IMR-90 (cell line): Measurements from ENCODE around the gene AFDN. TPM values are rescaled to one million over a fixed set of nuclear protein-coding genes. Genes with fewer than 3 reads are reported as not detected.

ENCODE experiments used
- ATAC-seq: fragments of 200-7000 bp; cut with Tn5 transposase; 2 replicates; pipeline ENCODE4 v1.9.1; 2020; ENCODE audit warnings: low read depth, mild to moderate bottlenecking, moderate library complexity
- BruUV-seq: library from RNA; stranded (reverse); fragments of 400-500 nt; replicated peaks from 2 replicates; lab custom pipeline; 2021; lab: Mats Ljungman, UMichigan
- CTCF ChIA-PET: fragments of 300-600 bp; formaldehyde crosslinking; extraction: SDS; loops from one replicate; lab custom pipeline; 2021; ENCODE audit warnings: antibody characterized with exemption; lab: Yijun Ruan, JAX
- POLR2A ChIA-PET: fragments of 300-600 bp; sonication (Branson Sonifier 250); formaldehyde crosslinking; loops from one replicate; lab custom pipeline; 2022; ENCODE audit warnings: antibody characterized with exemption; ENCODE audit not compliant: unreplicated experiment; lab: Charles Lee
- DNase-seq: peaks from one replicate; pipeline ENCODE4 v3.0.0; 2013
- H2AFZ ChIP-seq: replicated peaks from 2 replicates; pipeline ENCODE3; 2013; ENCODE audit warnings: low read length, mild to moderate bottlenecking; ENCODE audit not compliant: poor library complexity
- H2AK5ac ChIP-seq: 2 replicates; pipeline ENCODE4 v1.6.1; 2013; ENCODE audit warnings: low read depth, low read length, inconsistent platforms
- H2AK9ac ChIP-seq: replicated peaks from 2 replicates; pipeline ENCODE3; 2013; ENCODE audit warnings: mild to moderate bottlenecking, low read depth, low read length, moderate library complexity; ENCODE audit not compliant: poor library complexity
- H2BK120ac ChIP-seq: 2 replicates; pipeline ENCODE4 v1.6.1; 2013; ENCODE audit warnings: low read depth, low read length, inconsistent platforms
- H2BK15ac ChIP-seq: 3 replicates; pipeline ENCODE4 v1.6.1; 2013; ENCODE audit warnings: low read depth, low read length, inconsistent platforms
- H2BK20ac ChIP-seq: 2 replicates; pipeline ENCODE4 v1.6.1; 2013; ENCODE audit warnings: low read depth, mild to moderate bottlenecking, inconsistent platforms, low read length, moderate library complexity
- H2BK5ac ChIP-seq: 2 replicates; pipeline ENCODE4 v1.6.1; 2013; ENCODE audit warnings: mild to moderate bottlenecking, low read depth, low read length, inconsistent platforms; ENCODE audit not compliant: poor library complexity, severe bottlenecking
- H3K14ac ChIP-seq: replicated peaks from 2 replicates; pipeline ENCODE4 v1.6.1; 2013; ENCODE audit warnings: low read depth, low read length, inconsistent platforms
- H3K18ac ChIP-seq: 2 replicates; pipeline ENCODE4 v1.6.1; 2013; ENCODE audit warnings: low read depth, low read length, control low read depth
- H3K23ac ChIP-seq: 2 replicates; pipeline ENCODE4 v1.6.1; 2013; ENCODE audit warnings: low read depth, low read length, inconsistent platforms
- H3K27ac ChIP-seq: 2 replicates; pipeline ENCODE4 v1.5.1; 2013; ENCODE audit warnings: mild to moderate bottlenecking, control low read depth, low read length; ENCODE audit not compliant: insufficient read depth
- H3K27me3 ChIP-seq: 2 replicates; pipeline ENCODE4 v1.6.1; 2013; ENCODE audit warnings: low read length; ENCODE audit not compliant: control insufficient read depth, insufficient read depth
- H3K36me3 ChIP-seq: 2 replicates; pipeline ENCODE4 v1.6.1; 2013; ENCODE audit warnings: low read length, mixed read lengths; ENCODE audit not compliant: control insufficient read depth, insufficient read depth
- H3K4ac ChIP-seq: 2 replicates; pipeline ENCODE4 v1.6.1; 2013; ENCODE audit warnings: low read depth, low read length, inconsistent platforms
- H3K4me1 ChIP-seq: 2 replicates; pipeline ENCODE4 v1.6.1; 2013; ENCODE audit warnings: low read length, mixed read lengths; ENCODE audit not compliant: control insufficient read depth, insufficient read depth
- H3K4me2 ChIP-seq: 2 replicates; pipeline ENCODE4 v1.6.1; 2013; ENCODE audit warnings: low read depth, mild to moderate bottlenecking, control low read depth, low read length, moderate library complexity
- H3K4me3 ChIP-seq: 2 replicates; pipeline ENCODE4 v1.5.1; 2013; ENCODE audit warnings: low read depth, mild to moderate bottlenecking, control low read depth, low read length, moderate library complexity; ENCODE audit not compliant: insufficient read depth
- H3K56ac ChIP-seq: 2 replicates; pipeline ENCODE4 v1.6.1; 2013; ENCODE audit warnings: low read length, inconsistent platforms; ENCODE audit not compliant: insufficient read depth; ENCODE audit errors: extremely low read depth
- H3K79me1 ChIP-seq, 2 experiments: 2 replicates each; pipeline ENCODE4 v1.6.1; 2013; ENCODE audit warnings: low read length in 2 of 2, inconsistent platforms in 1 of 2, low read depth in 1 of 2
- H3K9ac ChIP-seq: 2 replicates; pipeline ENCODE4 v1.6.1; 2013; ENCODE audit warnings: low read depth, low read length, control low read depth
- H3K9me1 ChIP-seq: 2 replicates; pipeline ENCODE4 v1.6.1; 2013; ENCODE audit warnings: low read length, inconsistent platforms; ENCODE audit not compliant: insufficient read depth
- H3K9me3 ChIP-seq: 2 replicates; pipeline ENCODE4 v1.6.1; 2013; ENCODE audit warnings: low read length; ENCODE audit not compliant: control insufficient read depth, insufficient read depth
- H4K20me1 ChIP-seq: 2 replicates; pipeline ENCODE4 v1.6.1; 2013; ENCODE audit warnings: low read length, inconsistent platforms; ENCODE audit not compliant: insufficient read depth
- H4K5ac ChIP-seq: 2 replicates; pipeline ENCODE4 v1.6.1; 2013; ENCODE audit warnings: mild to moderate bottlenecking, low read depth, low read length, control low read depth
- H4K8ac ChIP-seq, 2 experiments: 2 replicates each; pipeline ENCODE4 v1.6.1; 2013; ENCODE audit warnings: low read depth in 2 of 2, low read length in 2 of 2, control low read depth in 1 of 2, inconsistent platforms in 1 of 2
- H4K91ac ChIP-seq: 2 replicates; pipeline ENCODE4 v1.6.1; 2013; ENCODE audit warnings: low read depth, low read length, inconsistent platforms; ENCODE audit not compliant: insufficient read depth
- BHLHE40 ChIP-seq: fragments of 150-350 bp; IDR thresholded peaks from 2 replicates; pipeline ENCODE4 v1.6.1; 2016; ENCODE audit warnings: mild to moderate bottlenecking, low read depth, low read length
- CEBPB ChIP-seq: IDR thresholded peaks from 2 replicates; pipeline ENCODE4 v1.6.1; 2012; ENCODE audit warnings: low read depth, low read length, improper control_type of control experiment
- FOS ChIP-seq: fragments of 150-350 bp; IDR thresholded peaks from 2 replicates; pipeline ENCODE4 v1.6.1; 2016; ENCODE audit warnings: low read depth, low read length
- MAFK ChIP-seq: IDR thresholded peaks from 2 replicates; pipeline ENCODE4 v1.6.1; 2012; ENCODE audit warnings: low read depth, low read length, improper control_type of control experiment
- RCOR1 ChIP-seq: IDR thresholded peaks from 2 replicates; pipeline ENCODE4 v1.6.1; 2012; ENCODE audit warnings: mild to moderate bottlenecking, low read length, improper control_type of control experiment; ENCODE audit not compliant: insufficient replicate concordance
- WGBS, 2 experiments: methylation state at CpG; one replicate each; pipeline versions ENCODE4 v1.1.5 to v1.1.7; 2013; ENCODE audit warnings: missing lambda C conversion rate in 2 of 2; ENCODE audit not compliant: insufficient read length in 1 of 2; ENCODE audit errors: extremely low coverage in 2 of 2; 5-methylcytosine and 5-hydroxymethylcytosine counted together
- dilution Hi-C: fragments of 300-500 bp; cut with HindIII; formaldehyde crosslinking; loops from one replicate; pipeline ENCODE4 v1.14.3; 2018; ENCODE audit warnings: low sequenced_read_pairs; ENCODE audit not compliant: unreplicated experiment
- in situ Hi-C: fragments of 300-500 bp; cut with MboI; formaldehyde crosslinking; loops from 3 replicates; pipeline ENCODE4 v1.14.3; 2019; ENCODE audit warnings: low sequenced_read_pairs, inconsistent platforms, mixed read lengths
- intact Hi-C: fragments of 100-400 bp; cut with micrococcal nuclease; formaldehyde crosslinking; loops from 2 replicates; pipeline ENCODE4 v1.10.0; 2022
- polyA plus RNA-seq, 3 experiments: library from polyadenylated mRNA; depleted of rRNA; stranded (reverse); fragments of >200 nt; gene quantifications; 2 replicates each; pipeline ENCODE4 v1.2.3, GENCODE V29; 2012; ENCODE audit warnings: low replicate concordance in 1 of 3
- total RNA-seq: library from RNA; depleted of rRNA; stranded (reverse); fragments of >200 nt; gene quantifications from 2 replicates; pipeline ENCODE4 v1.2.3, GENCODE V29; 2012
- TF ChIP-seq, protein P1 (sequence below): conservative IDR thresholded peaks from 2 replicates; pipeline ENCODE4 v1.5.1; 2012; ENCODE audit warnings: mild to moderate bottlenecking, low read depth, low read length, improper control_type of control experiment
- TF ChIP-seq, protein P2 (sequence below): fragments of 150-350 bp; IDR thresholded peaks from 2 replicates; pipeline ENCODE4 v1.6.1; 2017; ENCODE audit warnings: mild to moderate bottlenecking, antibody characterized with exemption, low read length, low read depth

Gene AFDN
- total and polyA plus RNA-seq, 2 of the 4 experiments (the other 2 are of a cell fraction): 11.6 to 20.8 TPM

DNA sequence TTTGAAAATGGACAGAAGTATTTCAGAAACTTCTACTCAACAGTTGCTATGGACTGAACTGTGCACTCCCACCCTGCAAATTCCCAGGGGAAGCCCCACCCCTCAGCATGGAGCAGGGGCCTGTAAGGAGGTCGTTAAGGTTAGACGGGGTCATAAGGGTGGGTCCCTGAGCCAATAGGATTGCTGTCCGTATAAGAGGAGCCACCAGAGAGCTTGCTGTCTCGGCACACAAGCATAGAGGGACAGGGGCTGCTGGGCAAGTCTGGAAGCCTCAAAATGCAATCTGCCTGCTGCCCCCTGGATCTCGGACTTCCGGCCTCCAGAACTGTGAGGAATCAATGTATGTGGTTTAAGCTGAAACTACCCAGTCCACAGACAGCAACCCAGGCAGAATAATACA is 37.4 kb upstream of the AFDN start:
- dilution Hi-C loops: no loop called here
- H3K4me2 ChIP-seq: no peak overlapping the region
- no peak overlapping the region for H2BK20ac ChIP-seq
- H2BK15ac ChIP-seq: no peak overlapping the region
- H3K4me1 ChIP-seq: no peaks in the 10 kb centered on the region
- no peak overlapping the region for H3K14ac ChIP-seq
- no peak overlapping the region for H3K9ac ChIP-seq
- no peak overlapping the region for H4K5ac ChIP-seq
- H4K91ac ChIP-seq: no peak overlapping the region
- H3K27ac ChIP-seq: no peak overlapping the region
- WGBS, 2 experiments: 30% methylated on average over 2 of the region's 6 CpGs; no CpG with 5 or more reads in 1 of the 2 experiments
- no peak overlapping the region for H2AK5ac ChIP-seq
- no peak overlapping the region for H3K4me3 ChIP-seq
- TF ChIP-seq BHLHE40 (no peak), FOS (no peak), RCOR1 (no peak), MAFK (no peak), CEBPB (no peak)
- TF ChIP-seq, protein P1, sequence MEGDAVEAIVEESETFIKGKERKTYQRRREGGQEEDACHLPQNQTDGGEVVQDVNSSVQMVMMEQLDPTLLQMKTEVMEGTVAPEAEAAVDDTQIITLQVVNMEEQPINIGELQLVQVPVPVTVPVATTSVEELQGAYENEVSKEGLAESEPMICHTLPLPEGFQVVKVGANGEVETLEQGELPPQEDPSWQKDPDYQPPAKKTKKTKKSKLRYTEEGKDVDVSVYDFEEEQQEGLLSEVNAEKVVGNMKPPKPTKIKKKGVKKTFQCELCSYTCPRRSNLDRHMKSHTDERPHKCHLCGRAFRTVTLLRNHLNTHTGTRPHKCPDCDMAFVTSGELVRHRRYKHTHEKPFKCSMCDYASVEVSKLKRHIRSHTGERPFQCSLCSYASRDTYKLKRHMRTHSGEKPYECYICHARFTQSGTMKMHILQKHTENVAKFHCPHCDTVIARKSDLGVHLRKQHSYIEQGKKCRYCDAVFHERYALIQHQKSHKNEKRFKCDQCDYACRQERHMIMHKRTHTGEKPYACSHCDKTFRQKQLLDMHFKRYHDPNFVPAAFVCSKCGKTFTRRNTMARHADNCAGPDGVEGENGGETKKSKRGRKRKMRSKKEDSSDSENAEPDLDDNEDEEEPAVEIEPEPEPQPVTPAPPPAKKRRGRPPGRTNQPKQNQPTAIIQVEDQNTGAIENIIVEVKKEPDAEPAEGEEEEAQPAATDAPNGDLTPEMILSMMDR: no peak
- TF ChIP-seq, protein P2, sequence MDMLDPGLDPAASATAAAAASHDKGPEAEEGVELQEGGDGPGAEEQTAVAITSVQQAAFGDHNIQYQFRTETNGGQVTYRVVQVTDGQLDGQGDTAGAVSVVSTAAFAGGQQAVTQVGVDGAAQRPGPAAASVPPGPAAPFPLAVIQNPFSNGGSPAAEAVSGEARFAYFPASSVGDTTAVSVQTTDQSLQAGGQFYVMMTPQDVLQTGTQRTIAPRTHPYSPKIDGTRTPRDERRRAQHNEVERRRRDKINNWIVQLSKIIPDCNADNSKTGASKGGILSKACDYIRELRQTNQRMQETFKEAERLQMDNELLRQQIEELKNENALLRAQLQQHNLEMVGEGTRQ: no peak
- in situ Hi-C loops: no loop called here
- no peak overlapping the region for H3K23ac ChIP-seq
- H3K9me1 ChIP-seq: no peaks in the 10 kb centered on the region
- ATAC-seq: no peak
- H2AFZ ChIP-seq: no peak overlapping the region
- no peak overlapping the region for H2AK9ac ChIP-seq
- no peaks in the 10 kb centered on the region for H3K79me1 ChIP-seq
- no peak overlapping the region for H2BK120ac ChIP-seq
- H3K9me3 ChIP-seq: no peaks in the 10 kb centered on the region
- no peak for DNase-seq
- ChIA-PET CTCF (no interaction called here), POLR2A (no interaction called here)
- no peaks in the 10 kb centered on the region for H3K36me3 ChIP-seq
- BruUV-seq: no TSS peak
- no peak overlapping the region for H3K4ac ChIP-seq
- H4K20me1 ChIP-seq: no peaks in the 10 kb centered on the region
- no peak overlapping the region for H3K18ac ChIP-seq
- intact Hi-C loops: no loop called here
- no peaks in the 10 kb centered on the region; the same call in 1 of the 2 replicates for H3K27me3 ChIP-seq
- H3K56ac ChIP-seq: no peak overlapping the region
- H2BK5ac ChIP-seq: no peak overlapping the region
- no peak overlapping the region for H4K8ac ChIP-seq
